K562 (cell line): ENCODE measurements around the gene TRIM69. TPM values are rescaled to one million over a fixed set of nuclear protein-coding genes. Genes with fewer than 3 reads are reported as not detected.

Source experiments
- AFF4 ChIP-seq: sonication (generic); formaldehyde crosslinking; IDR thresholded peaks from 2 replicates; pipeline ENCODE4 v1.8.0; 2023; ENCODE audit warnings: mild to moderate bottlenecking, missing genetic modification reagents
- BCL6 ChIP-seq: fragments of 250-450 bp; sonication (Bioruptor Pico); IDR thresholded peaks from 2 replicates; pipeline ENCODE4 v1.4.0; 2020
- CBFA2T3 ChIP-seq: fragments of 450-650 bp; IDR thresholded peaks from 2 replicates; pipeline ENCODE4 v1.6.1; 2017
- CREB3 ChIP-seq: fragments of 450-650 bp; conservative IDR thresholded peaks from 2 replicates; pipeline ENCODE4 v1.6.1; 2016; ENCODE audit warnings: missing genetic modification characterization, low read depth, mild to moderate bottlenecking, missing compliant biosample characterization, moderate library complexity
- DDX20 ChIP-seq: fragments of 450-650 bp; IDR thresholded peaks from 2 replicates; pipeline ENCODE4 v1.6.1; 2016; ENCODE audit warnings: missing genetic modification characterization, low read depth, mild to moderate bottlenecking, missing compliant biosample characterization, moderate library complexity
- EGR1 ChIP-seq: fragments of 450-650 bp; conservative IDR thresholded peaks from 2 replicates; pipeline ENCODE4 v1.6.1; 2017; ENCODE audit warnings: mild to moderate bottlenecking
- MEF2A ChIP-seq: IDR thresholded peaks from 2 replicates; pipeline ENCODE4 v1.6.1; 2011; ENCODE audit warnings: low read depth, mild to moderate bottlenecking, low read length, moderate library complexity; ENCODE audit not compliant: control insufficient read depth
- MIER1 ChIP-seq: fragments of 450-650 bp; IDR thresholded peaks from 2 replicates; pipeline ENCODE4 v1.6.1; 2016; ENCODE audit warnings: antibody characterized with exemption, mild to moderate bottlenecking, low read depth
- NR1H2 ChIP-seq: sonication (generic); formaldehyde crosslinking; IDR thresholded peaks from 2 replicates; pipeline ENCODE4 v1.4.0; 2020; ENCODE audit warnings: mild to moderate bottlenecking, missing genetic modification reagents
- NR2C2 ChIP-seq, 2 experiments: fragments of 200-800 bp in 1 of 2; sonication (Bioruptor generic) in 1 of 2; sonication (generic) in 1 of 2; formaldehyde crosslinking in 1 of 2; IDR thresholded peaks; 2 replicates each; pipeline versions ENCODE4 v1.6.1 to v1.8.0; 2016 to 2022; ENCODE audit warnings: mild to moderate bottlenecking in 1 of 2, missing compliant biosample characterization in 1 of 2, missing genetic modification characterization in 1 of 2, missing genetic modification reagents in 1 of 2
- USF2 ChIP-seq: sonication (generic); formaldehyde crosslinking; IDR thresholded peaks from 2 replicates; pipeline ENCODE4 v1.5.0; 2020; ENCODE audit warnings: missing genetic modification reagents
- ZBTB33 ChIP-seq: sonication (generic); formaldehyde crosslinking; IDR thresholded peaks from 2 replicates; pipeline ENCODE4 v1.8.1; 2023; ENCODE audit warnings: mild to moderate bottlenecking, missing genetic modification reagents
- ZNF140 ChIP-seq: fragments of 250-450 bp; sonication (Bioruptor Pico); IDR thresholded peaks from 2 replicates; pipeline ENCODE4 v1.8.0; 2021; ENCODE audit warnings: moderate library complexity, mild to moderate bottlenecking, inconsistent platforms
- ZNF217 ChIP-seq: sonication (generic); formaldehyde crosslinking; IDR thresholded peaks from 2 replicates; pipeline ENCODE4 v1.8.0; 2022; ENCODE audit warnings: mild to moderate bottlenecking, missing genetic modification reagents
- ZNF224 ChIP-seq: sonication (generic); formaldehyde crosslinking; IDR thresholded peaks from 2 replicates; pipeline ENCODE4 v1.8.0; 2022; ENCODE audit warnings: mild to moderate bottlenecking, missing genetic modification reagents
- ZNF324 ChIP-seq: fragments of 250-450 bp; sonication (Bioruptor Pico); IDR thresholded peaks from 2 replicates; pipeline ENCODE4 v1.4.0; 2020; ENCODE audit warnings: mild to moderate bottlenecking
- ZNF644 ChIP-seq: fragments of 200-800 bp; sonication (Bioruptor generic); IDR thresholded peaks from 2 replicates; pipeline ENCODE4 v1.6.1; 2016; ENCODE audit warnings: low read depth, missing genetic modification characterization, missing compliant biosample characterization
- polyA plus RNA-seq, 8 experiments: library from polyadenylated mRNA; depleted of rRNA in 4 of 8; stranded (reverse) in 5 of 8; unstranded in 3 of 8; fragments of >200 nt; fragmentation: Nextera tagmentation in 2 of 8; fragmentation: Illumina TruSeq in 1 of 8; extraction: Ambion mirVana in 2 of 8; extraction: Trizol in 1 of 8; gene quantifications; 2 replicates each; pipeline versions ENCODE4 v1.2.1 to v1.2.3, GENCODE V29; 2011 to 2014; ENCODE audit warnings: inconsistent platforms in 1 of 8, missing spikeins in 1 of 8
- total RNA-seq, 7 experiments: library from RNA; depleted of rRNA in 6 of 7; stranded (reverse); fragments of >200 nt in 6 of 7; fragmentation: Illumina TruSeq in 2 of 7; extraction: Trizol in 2 of 7; gene quantifications; 2 replicates each; pipeline versions ENCODE4 v1.2.1 to v1.2.3, GENCODE V29; 2011 to 2021; ENCODE audit warnings: low replicate concordance in 1 of 7
- TF ChIP-seq, protein P1 (sequence below): fragments of 250-450 bp; sonication (Bioruptor Pico); IDR thresholded peaks from 2 replicates; pipeline ENCODE4 v1.9.0; 2021; ENCODE audit warnings: mild to moderate bottlenecking
- TF ChIP-seq, protein P2 (sequence below): fragments of 250-450 bp; sonication (Bioruptor Pico); IDR thresholded peaks from 2 replicates; pipeline ENCODE4 v1.5.0; 2021

TRIM69 gene
- total and polyA plus RNA-seq, 9 of the 15 experiments (the other 6 are each of a cell fraction or from before 2014, with no cell fraction given) = 1.0 to 4.3 (median 2.3) TPM

- TF ChIP-seq ZNF224 (CRISPR knock-in tag) (no peak), AFF4 (CRISPR knock-in tag) (no peak), USF2 (no peak), ZNF140 (CRISPR knock-in tag) (no peak), ZNF217 (CRISPR knock-in tag) (no peak), CBFA2T3 (peak; percentile 75), ZBTB33 (CRISPR knock-in tag) (no peak), CREB3 (tag) (no peak), ZNF644 (tag) (no peak), MEF2A (no peak), MIER1 (0 out of 2 replicates have a peak, but pooled peaks have one; percentile 33), NR2C2 (CRISPR knock-in tag; IDR thresholded peaks at IDR 0.05) (no peak), NR2C2 (tag; IDR thresholded peaks at IDR 0.05) (peak; percentile 95), DDX20 (tag) (no peak), NR1H2 (no peak), EGR1 (peak; percentile 78), BCL6 (CRISPR knock-in tag) (no peak), ZNF324 (CRISPR knock-in tag) (no peak)
- TF ChIP-seq, protein P1, sequence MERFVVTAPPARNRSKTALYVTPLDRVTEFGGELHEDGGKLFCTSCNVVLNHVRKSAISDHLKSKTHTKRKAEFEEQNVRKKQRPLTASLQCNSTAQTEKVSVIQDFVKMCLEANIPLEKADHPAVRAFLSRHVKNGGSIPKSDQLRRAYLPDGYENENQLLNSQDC (CRISPR knock-in tag) = no peak
- TF ChIP-seq, protein P2, sequence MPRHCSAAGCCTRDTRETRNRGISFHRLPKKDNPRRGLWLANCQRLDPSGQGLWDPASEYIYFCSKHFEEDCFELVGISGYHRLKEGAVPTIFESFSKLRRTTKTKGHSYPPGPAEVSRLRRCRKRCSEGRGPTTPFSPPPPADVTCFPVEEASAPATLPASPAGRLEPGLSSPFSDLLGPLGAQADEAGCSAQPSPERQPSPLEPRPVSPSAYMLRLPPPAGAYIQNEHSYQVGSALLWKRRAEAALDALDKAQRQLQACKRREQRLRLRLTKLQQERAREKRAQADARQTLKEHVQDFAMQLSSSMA = no peak
These were observed 7.5 kb upstream of the TRIM69 start (continued) for GRCh38 chr15:44728576-44729407.
